K562 (cell line): ENCODE measurements around the gene ASMTL. TPM values are rescaled to one million over a fixed set of nuclear protein-coding genes. Genes with fewer than 3 reads are reported as not detected.

ENCODE experiments used
- AFF1 ChIP-seq, 2 experiments: fragments of 450-650 bp; IDR thresholded peaks; 2 replicates each; pipeline ENCODE4 v1.6.1; 2018; ENCODE audit warnings: mild to moderate bottlenecking in 2 of 2, low read depth in 1 of 2; ENCODE audit not compliant: partially characterized antibody in 2 of 2
- CEBPG ChIP-seq, 3 experiments: fragments of 200-800 bp in 1 of 3; sonication (Bioruptor generic) in 1 of 3; sonication (generic) in 1 of 3; formaldehyde crosslinking in 1 of 3; IDR thresholded peaks in 2 of 3; conservative IDR thresholded peaks in 1 of 3; 2 replicates each; pipeline versions ENCODE4 v1.6.1 to v1.8.0; 2016 to 2022; ENCODE audit warnings: missing compliant biosample characterization in 2 of 3, missing genetic modification characterization in 2 of 3, mild to moderate bottlenecking in 1 of 3, missing genetic modification reagents in 1 of 3
- CTBP1 ChIP-seq: fragments of 450-650 bp; IDR thresholded peaks from 2 replicates; pipeline ENCODE4 v1.6.1; 2016; ENCODE audit warnings: borderline replicate concordance
- DMBX1 ChIP-seq: fragments of 250-450 bp; sonication (Bioruptor Pico); IDR thresholded peaks from 2 replicates; pipeline ENCODE4 v1.8.0; 2022; ENCODE audit warnings: inconsistent platforms, mild to moderate bottlenecking, moderate library complexity, borderline replicate concordance
- EP300 ChIP-seq: IDR thresholded peaks from 2 replicates; pipeline ENCODE4 v1.6.1; 2012; ENCODE audit warnings: low read length, improper control_type of control experiment
- HDAC1 ChIP-seq, 2 experiments: fragments of 450-650 bp; IDR thresholded peaks; 2 replicates each; pipeline ENCODE4 v1.6.1; 2016 to 2017; ENCODE audit warnings: inconsistent platforms in 1 of 2, mild to moderate bottlenecking in 1 of 2, moderate library complexity in 1 of 2
- HNRNPLL ChIP-seq: fragments of 200-400 bp; formaldehyde crosslinking; IDR thresholded peaks from 2 replicates; pipeline ENCODE4 v1.6.1; 2017; ENCODE audit warnings: low read length, low read depth, mild to moderate bottlenecking; ENCODE audit not compliant: poor library complexity, severe bottlenecking
- KDM5B ChIP-seq: fragments of 200-600 bp; sonication (generic); IDR thresholded peaks from 2 replicates; pipeline ENCODE4 v1.6.1; 2012; ENCODE audit warnings: low read depth, mild to moderate bottlenecking, moderate library complexity, low read length, control low read depth, inconsistent platforms; ENCODE audit not compliant: insufficient replicate concordance
- LCOR ChIP-seq: sonication (generic); formaldehyde crosslinking; IDR thresholded peaks from 2 replicates; pipeline ENCODE4 v1.8.0; 2022; ENCODE audit warnings: mild to moderate bottlenecking, missing genetic modification reagents
- LEF1 ChIP-seq: fragments of 450-650 bp; IDR thresholded peaks from 2 replicates; pipeline ENCODE4 v1.6.1; 2016; ENCODE audit warnings: mild to moderate bottlenecking
- MCM5 ChIP-seq: fragments of 450-650 bp; IDR thresholded peaks from 2 replicates; pipeline ENCODE4 v1.6.1; 2016; ENCODE audit warnings: low read depth
- MNT ChIP-seq, 2 experiments: fragments of 450-650 bp; conservative IDR thresholded peaks; 2 replicates each; pipeline ENCODE4 v1.6.1; 2017; ENCODE audit warnings: mild to moderate bottlenecking in 2 of 2, moderate library complexity in 2 of 2
- NCOA1 ChIP-seq: fragments of 450-650 bp; IDR thresholded peaks from 2 replicates; pipeline ENCODE4 v1.6.1; 2016; ENCODE audit warnings: low read depth
- NR2C2 ChIP-seq, 2 experiments: fragments of 200-800 bp in 1 of 2; sonication (Bioruptor generic) in 1 of 2; sonication (generic) in 1 of 2; formaldehyde crosslinking in 1 of 2; IDR thresholded peaks; 2 replicates each; pipeline versions ENCODE4 v1.6.1 to v1.8.0; 2016 to 2022; ENCODE audit warnings: mild to moderate bottlenecking in 1 of 2, missing compliant biosample characterization in 1 of 2, missing genetic modification characterization in 1 of 2, missing genetic modification reagents in 1 of 2
- NRF1 ChIP-seq, 2 experiments: fragments of 450-650 bp; IDR thresholded peaks in 1 of 2; conservative IDR thresholded peaks in 1 of 2; 2 replicates each; pipeline ENCODE4 v1.6.1; 2014; ENCODE audit warnings: mild to moderate bottlenecking in 2 of 2
- NUFIP1 ChIP-seq: fragments of 450-650 bp; IDR thresholded peaks from 2 replicates; pipeline ENCODE4 v1.6.1; 2018; ENCODE audit not compliant: partially characterized antibody
- SMAD2 ChIP-seq: fragments of 150-350 bp; IDR thresholded peaks from 2 replicates; pipeline ENCODE4 v1.6.1; 2014; ENCODE audit warnings: low read depth, mild to moderate bottlenecking, low read length
- STAG1 ChIP-seq: sonication (generic); formaldehyde crosslinking; IDR thresholded peaks from 2 replicates; pipeline ENCODE4 v1.5.0; 2020; ENCODE audit warnings: missing genetic modification reagents, borderline replicate concordance
- TBP ChIP-seq: optimal IDR thresholded peaks from 2 replicates; pipeline ENCODE3; 2011; ENCODE audit warnings: low read depth, low read length, improper control_type of control experiment
- ZNF583 ChIP-seq: fragments of 250-450 bp; sonication (Bioruptor Pico); IDR thresholded peaks from 2 replicates; pipeline ENCODE4 v1.4.0; 2020
- ZNF785 ChIP-seq: fragments of 250-450 bp; sonication (Bioruptor Pico); IDR thresholded peaks from 2 replicates; pipeline ENCODE4 v1.4.0; 2020; ENCODE audit warnings: mild to moderate bottlenecking
- polyA plus RNA-seq, 8 experiments: library from polyadenylated mRNA; depleted of rRNA in 4 of 8; stranded (reverse) in 5 of 8; unstranded in 3 of 8; fragments of >200 nt; fragmentation: Nextera tagmentation in 2 of 8; fragmentation: Illumina TruSeq in 1 of 8; extraction: Ambion mirVana in 2 of 8; extraction: Trizol in 1 of 8; gene quantifications; 2 replicates each; pipeline versions ENCODE4 v1.2.1 to v1.2.3, GENCODE V29; 2011 to 2014; ENCODE audit warnings: inconsistent platforms in 1 of 8, missing spikeins in 1 of 8
- total RNA-seq, 7 experiments: library from RNA; depleted of rRNA in 6 of 7; stranded (reverse); fragments of >200 nt in 6 of 7; fragmentation: Illumina TruSeq in 2 of 7; extraction: Trizol in 2 of 7; gene quantifications; 2 replicates each; pipeline versions ENCODE4 v1.2.1 to v1.2.3, GENCODE V29; 2011 to 2021; ENCODE audit warnings: low replicate concordance in 1 of 7

The ASMTL gene
- total and polyA plus RNA-seq, 9 of the 15 experiments (the other 6 are each of a cell fraction or from before 2014, with no cell fraction given): 0.56 to 20.6 (median 7.6) TPM

DNA sequence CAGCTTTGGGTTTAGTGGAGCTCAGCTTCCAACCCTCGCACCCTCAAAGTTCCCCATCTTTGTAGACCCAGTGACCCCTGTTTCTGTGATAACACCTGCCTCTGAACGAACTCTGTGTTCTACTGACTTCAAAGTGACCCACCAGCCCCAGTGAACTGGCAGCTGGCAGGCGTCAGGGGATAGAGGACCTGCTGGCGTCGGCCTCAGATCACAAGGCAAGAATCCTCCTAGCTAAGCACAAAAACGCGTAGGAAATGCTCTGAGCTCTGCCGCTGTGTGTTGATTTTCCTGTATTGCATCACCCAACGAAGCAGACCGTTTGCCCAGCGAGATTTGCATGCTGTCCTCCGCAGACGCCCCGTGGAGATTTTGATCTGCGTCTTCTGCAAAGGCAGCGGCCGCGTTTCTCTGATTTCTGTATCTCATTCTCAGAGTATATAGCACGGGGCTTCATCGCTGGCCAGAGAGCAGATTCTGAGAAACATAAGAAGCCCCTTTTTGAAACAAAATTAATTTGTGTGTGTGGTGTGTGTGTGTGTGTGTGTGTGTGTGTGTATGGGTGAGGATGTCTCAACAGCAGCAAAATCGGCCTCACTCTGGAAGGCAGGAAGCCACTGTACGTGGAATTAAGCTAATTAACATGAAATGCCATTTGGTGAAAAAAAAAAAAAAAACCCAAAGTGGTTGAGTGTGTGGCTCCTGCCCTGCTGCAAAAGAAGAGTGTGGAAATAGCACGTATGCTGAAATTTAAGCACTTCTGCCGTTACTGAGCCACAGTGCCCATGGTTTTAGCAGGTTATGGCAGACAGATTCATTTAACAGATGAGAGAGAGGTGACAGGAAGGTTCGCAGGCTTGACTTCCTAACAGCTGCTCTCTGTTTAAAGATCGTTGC, 29.2 kb upstream of the ASMTL start (continued):
- TF ChIP-seq LEF1 (peak; percentile 27; the same call in 1 of the 2 replicates), ZNF583 (CRISPR knock-in tag) (no peak), SMAD2 (no peak), CTBP1 (peak; percentile 54; the same call in 1 of the 2 replicates), AFF1 (IDR thresholded peaks at IDR 0.05; ENCODE audit: low read depth in 1 of 2, partially characterized antibody in 2 of 2) (peak in 1 of 2 experiments; percentile 71), DMBX1 (CRISPR knock-in tag) (peak; percentile 43; the same call in 1 of the 2 replicates), LCOR (CRISPR knock-in tag) (0 out of 2 replicates have a peak, but pooled peaks have one; percentile 9), HDAC1 (IDR thresholded peaks at IDR 0.05) (peak in 1 of 2 experiments; percentile 22; a peak in 1 of 4 replicates), NCOA1 (0 out of 2 replicates have a peak, but pooled peaks have one; percentile 16), ZNF785 (no peak), NRF1 (conservative IDR thresholded peaks at IDR 0.05 in 1 of 2, IDR thresholded peaks at IDR 0.05 in 1 of 2) (peak in 1 of 2 experiments; percentile 34; a peak in 1 of 4 replicates), MCM5 (no peak), NUFIP1 (no peak), HNRNPLL (peak; percentile 27), EP300 (peak; percentile 97), STAG1 (CRISPR knock-in tag) (no peak), TBP (peak; percentile 29), NR2C2 (CRISPR knock-in tag; IDR thresholded peaks at IDR 0.05) (no peak), NR2C2 (tag; IDR thresholded peaks at IDR 0.05) (peak; percentile 56; the same call in 1 of the 2 replicates), KDM5B (peak; percentile 49), CEBPG (CRISPR knock-in tag; IDR thresholded peaks at IDR 0.05) (peak; percentile 98), CEBPG (tag; conservative IDR thresholded peaks at IDR 0.05 in 1 of 2, IDR thresholded peaks at IDR 0.05 in 1 of 2) (peak; percentile 98 to 99), MNT (conservative IDR thresholded peaks at IDR 0.05) (peak in 1 of 2 experiments; percentile 41; a peak in 1 of 4 replicates)
